ENCODE measurements around the gene GLIS1.

DNA sequence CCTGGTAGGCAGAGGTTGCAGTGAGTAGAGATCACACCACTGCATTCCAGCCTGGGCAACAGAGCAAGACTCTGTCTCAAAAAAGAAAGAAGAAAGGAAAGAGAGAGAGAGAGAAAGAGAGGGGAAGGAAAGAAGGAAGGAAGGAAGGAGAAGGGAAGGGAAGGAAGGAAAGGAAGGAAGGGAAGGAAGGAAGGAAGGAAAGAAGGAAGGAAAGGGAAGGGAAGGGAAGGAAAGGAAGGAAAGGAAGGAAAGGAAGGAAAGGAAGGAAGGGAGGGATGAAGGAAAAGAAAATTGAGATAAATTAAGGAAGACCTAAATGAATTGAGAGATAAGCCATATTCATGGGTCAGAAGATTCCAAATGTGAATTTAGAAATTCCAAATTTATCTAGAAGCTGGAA, 92.2 kb downstream of the GLIS1 start:
- TF ChIP-seq, protein P1, sequence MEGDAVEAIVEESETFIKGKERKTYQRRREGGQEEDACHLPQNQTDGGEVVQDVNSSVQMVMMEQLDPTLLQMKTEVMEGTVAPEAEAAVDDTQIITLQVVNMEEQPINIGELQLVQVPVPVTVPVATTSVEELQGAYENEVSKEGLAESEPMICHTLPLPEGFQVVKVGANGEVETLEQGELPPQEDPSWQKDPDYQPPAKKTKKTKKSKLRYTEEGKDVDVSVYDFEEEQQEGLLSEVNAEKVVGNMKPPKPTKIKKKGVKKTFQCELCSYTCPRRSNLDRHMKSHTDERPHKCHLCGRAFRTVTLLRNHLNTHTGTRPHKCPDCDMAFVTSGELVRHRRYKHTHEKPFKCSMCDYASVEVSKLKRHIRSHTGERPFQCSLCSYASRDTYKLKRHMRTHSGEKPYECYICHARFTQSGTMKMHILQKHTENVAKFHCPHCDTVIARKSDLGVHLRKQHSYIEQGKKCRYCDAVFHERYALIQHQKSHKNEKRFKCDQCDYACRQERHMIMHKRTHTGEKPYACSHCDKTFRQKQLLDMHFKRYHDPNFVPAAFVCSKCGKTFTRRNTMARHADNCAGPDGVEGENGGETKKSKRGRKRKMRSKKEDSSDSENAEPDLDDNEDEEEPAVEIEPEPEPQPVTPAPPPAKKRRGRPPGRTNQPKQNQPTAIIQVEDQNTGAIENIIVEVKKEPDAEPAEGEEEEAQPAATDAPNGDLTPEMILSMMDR (IDR thresholded peaks at IDR 0.05), result no peak
- TF ChIP-seq POLR2A (IDR thresholded peaks at IDR 0.05), result no peak

All from heart left ventricle (tissue), 13 donors.